Measurements from ENCODE around the gene MYOZ1. TPM values are rescaled to one million over a fixed set of nuclear protein-coding genes. Genes with fewer than 3 reads are reported as not detected.

MYOZ1 gene
- total RNA-seq, 4 donors from 2014 or later: 0.42 to 3.9 (median 1.4) TPM

DNA sequence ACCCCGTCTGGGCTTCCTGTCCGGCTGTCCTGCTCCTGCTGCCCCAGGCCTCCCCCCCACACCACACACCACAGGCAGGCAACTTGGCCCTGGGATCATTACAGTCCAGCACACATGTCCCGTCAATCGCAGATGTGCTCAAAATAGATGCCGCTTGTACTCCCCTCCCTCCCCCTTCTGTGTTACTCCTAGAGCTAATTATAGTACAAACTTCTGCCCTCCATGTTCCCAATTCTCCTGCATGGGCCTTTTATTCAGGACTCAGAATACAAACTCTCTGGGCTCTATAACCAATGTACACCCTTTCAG is 14.7 kb upstream of the MYOZ1 start, which contains the start of gene SYNPO2L:
Gene SYNPO2L, minus strand, starts transcription at position 40 of the 309 bp plus-strand sequence. CDS start 107 bp downstream, outside the sequence.
- Histone ChIP-seq H3K27me3 (no peaks in the 10 kb centered on the region), H3K4me3 (no peak within 1 kb of the TSS), H3K36me3 (no peaks in the 10 kb centered on the region), H3K9me3 (no peaks in the 10 kb centered on the region), H3K27ac (peak within 1 kb of the TSS in 2 of 4 donors; percentile 6 to 65), H3K4me1 (peaks cover 0 to 11% (median 0%) of the 10 kb centered on the region in 4 donors)
- TF ChIP-seq, protein P1, sequence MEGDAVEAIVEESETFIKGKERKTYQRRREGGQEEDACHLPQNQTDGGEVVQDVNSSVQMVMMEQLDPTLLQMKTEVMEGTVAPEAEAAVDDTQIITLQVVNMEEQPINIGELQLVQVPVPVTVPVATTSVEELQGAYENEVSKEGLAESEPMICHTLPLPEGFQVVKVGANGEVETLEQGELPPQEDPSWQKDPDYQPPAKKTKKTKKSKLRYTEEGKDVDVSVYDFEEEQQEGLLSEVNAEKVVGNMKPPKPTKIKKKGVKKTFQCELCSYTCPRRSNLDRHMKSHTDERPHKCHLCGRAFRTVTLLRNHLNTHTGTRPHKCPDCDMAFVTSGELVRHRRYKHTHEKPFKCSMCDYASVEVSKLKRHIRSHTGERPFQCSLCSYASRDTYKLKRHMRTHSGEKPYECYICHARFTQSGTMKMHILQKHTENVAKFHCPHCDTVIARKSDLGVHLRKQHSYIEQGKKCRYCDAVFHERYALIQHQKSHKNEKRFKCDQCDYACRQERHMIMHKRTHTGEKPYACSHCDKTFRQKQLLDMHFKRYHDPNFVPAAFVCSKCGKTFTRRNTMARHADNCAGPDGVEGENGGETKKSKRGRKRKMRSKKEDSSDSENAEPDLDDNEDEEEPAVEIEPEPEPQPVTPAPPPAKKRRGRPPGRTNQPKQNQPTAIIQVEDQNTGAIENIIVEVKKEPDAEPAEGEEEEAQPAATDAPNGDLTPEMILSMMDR (IDR thresholded peaks at IDR 0.05): no peak
- TF ChIP-seq POLR2A (IDR thresholded peaks at IDR 0.05): no peak
- TF ChIP-seq EP300 (IDR thresholded peaks at IDR 0.05): no peak
- DNase-seq (ENCODE audit: low spot score in 2 of 2): no peak
- WGBS, 2 donors: 52 to 56% methylated on average over 5 of the region's 5 CpGs

DNA sequence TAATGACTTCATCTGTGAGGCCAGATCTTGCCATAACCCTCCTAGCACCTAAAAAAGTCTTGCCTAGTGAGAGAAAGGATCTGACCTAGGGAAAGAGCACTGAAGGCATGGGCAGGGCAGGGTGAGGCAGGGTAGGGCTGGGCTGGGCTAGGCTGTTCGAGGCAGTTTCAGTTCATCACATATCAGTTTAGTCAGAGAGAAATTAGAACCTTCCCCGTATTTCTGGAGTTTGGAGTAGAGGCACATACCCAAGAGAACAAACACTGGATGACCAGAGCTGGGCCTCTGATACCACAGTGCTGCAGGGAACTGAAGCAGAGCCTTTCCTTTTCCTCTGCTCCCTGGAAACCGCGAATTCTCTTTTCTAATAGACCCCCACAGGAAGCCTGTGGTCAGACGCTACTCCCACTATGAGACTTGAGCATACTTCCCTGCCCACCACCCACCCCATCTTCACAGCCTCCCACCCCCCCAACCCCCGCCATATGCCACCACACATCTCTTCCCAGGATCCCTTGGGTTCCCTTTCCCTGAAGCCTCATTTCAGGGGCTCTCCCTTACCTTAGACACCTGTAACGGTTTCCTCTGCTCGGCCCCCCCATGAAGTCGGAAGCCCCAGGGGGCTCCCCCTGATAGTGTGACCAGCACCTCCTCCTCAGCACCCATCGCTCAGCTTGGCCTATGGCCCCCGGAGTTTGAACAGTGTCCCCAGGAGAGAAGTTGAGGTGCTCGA is 14.1 kb upstream of the MYOZ1 start:
- Histone ChIP-seq H3K36me3 (no peaks in the 10 kb centered on the region), H3K9me3 (no peaks in the 10 kb centered on the region), H3K27me3 (no peaks in the 10 kb centered on the region), H3K4me3 (no peak overlapping the region), H3K4me1 (peaks cover 0 to 11% (median 0%) of the 10 kb centered on the region in 4 donors), H3K27ac (peak overlapping the region in 2 of 4 donors; percentile 6 to 65)
- TF ChIP-seq EP300 (IDR thresholded peaks at IDR 0.05): no peak
- TF ChIP-seq POLR2A (IDR thresholded peaks at IDR 0.05): no peak
- TF ChIP-seq, protein P1 (IDR thresholded peaks at IDR 0.05): no peak
- 76 to 83% methylated on average over 12 of the region's 12 CpGs for WGBS, 2 donors
- no peak for DNase-seq (ENCODE audit: low spot score in 2 of 2)

DNA sequence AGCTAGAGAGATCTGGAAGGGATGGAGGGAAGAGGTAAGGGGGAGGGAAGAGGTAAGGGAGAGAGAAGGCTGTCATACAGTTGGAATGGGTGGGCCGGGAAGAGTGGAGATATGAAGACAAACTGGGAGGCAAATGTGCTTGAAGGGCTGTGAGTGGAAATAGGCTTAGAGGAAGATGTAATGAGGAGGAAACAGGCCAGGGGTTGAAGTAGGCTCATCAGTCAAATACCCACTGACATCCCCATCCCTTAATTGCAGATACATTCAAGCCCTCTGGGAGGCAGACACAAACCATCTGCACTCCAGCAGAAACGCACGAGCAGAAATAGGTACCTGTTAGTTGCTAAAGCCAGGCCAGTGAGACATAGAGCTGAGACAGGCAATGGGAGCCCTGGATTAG is 12.4 kb upstream of the MYOZ1 start:
- Histone ChIP-seq H3K36me3 (no peaks in the 10 kb centered on the region), H3K27ac (no peak overlapping the region), H3K4me3 (no peak overlapping the region), H3K9me3 (no peaks in the 10 kb centered on the region), H3K27me3 (no peaks in the 10 kb centered on the region), H3K4me1 (peaks cover 0 to 15% (median under 1%) of the 10 kb centered on the region in 4 donors)
- 77 to 81% methylated on average over 3 of the region's 3 CpGs for WGBS, 2 donors
- TF ChIP-seq EP300 (IDR thresholded peaks at IDR 0.05) (no peak), POLR2A (IDR thresholded peaks at IDR 0.05) (no peak)
- TF ChIP-seq, protein P1 (IDR thresholded peaks at IDR 0.05): no peak
- DNase-seq (ENCODE audit: low spot score in 2 of 2): no peak

DNA sequence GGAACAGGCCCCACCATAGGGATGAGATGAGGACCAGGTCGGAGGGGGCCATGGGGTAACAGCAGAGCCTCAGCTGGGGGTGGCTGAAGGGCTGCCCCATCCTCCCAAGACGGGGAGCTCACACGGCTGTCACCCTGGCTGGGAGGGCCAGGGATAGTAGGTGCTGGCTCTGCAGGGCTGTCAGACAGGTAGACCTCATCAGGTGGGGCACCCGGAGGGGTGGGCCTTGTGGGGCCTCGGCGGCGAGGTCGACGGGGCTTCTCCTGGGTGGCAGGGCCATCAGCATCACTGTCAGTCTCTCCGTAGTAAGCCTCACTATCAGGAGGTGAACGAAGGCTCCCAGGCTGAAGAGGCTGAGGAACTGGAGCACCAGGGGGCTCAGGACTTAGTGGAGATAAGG is 11.9 kb upstream of the MYOZ1 start:
- H3K4me3 ChIP-seq: no peak overlapping the region
- H3K36me3 ChIP-seq: no peaks in the 10 kb centered on the region
- no peak overlapping the region for H3K27ac ChIP-seq
- H3K9me3 ChIP-seq: no peaks in the 10 kb centered on the region
- no peaks in the 10 kb centered on the region for H3K27me3 ChIP-seq
- peaks cover 0 to 20% (median 3%) of the 10 kb centered on the region in 4 donors for H3K4me1 ChIP-seq
- DNase-seq (ENCODE audit: low spot score in 2 of 2): no peak
- TF ChIP-seq, protein P1 (IDR thresholded peaks at IDR 0.05): no peak
- TF ChIP-seq EP300 (IDR thresholded peaks at IDR 0.05) (no peak), POLR2A (IDR thresholded peaks at IDR 0.05) (no peak)
- 88 to 92% methylated on average over 10 to 11 of the region's 11 CpGs for WGBS, 2 donors

DNA sequence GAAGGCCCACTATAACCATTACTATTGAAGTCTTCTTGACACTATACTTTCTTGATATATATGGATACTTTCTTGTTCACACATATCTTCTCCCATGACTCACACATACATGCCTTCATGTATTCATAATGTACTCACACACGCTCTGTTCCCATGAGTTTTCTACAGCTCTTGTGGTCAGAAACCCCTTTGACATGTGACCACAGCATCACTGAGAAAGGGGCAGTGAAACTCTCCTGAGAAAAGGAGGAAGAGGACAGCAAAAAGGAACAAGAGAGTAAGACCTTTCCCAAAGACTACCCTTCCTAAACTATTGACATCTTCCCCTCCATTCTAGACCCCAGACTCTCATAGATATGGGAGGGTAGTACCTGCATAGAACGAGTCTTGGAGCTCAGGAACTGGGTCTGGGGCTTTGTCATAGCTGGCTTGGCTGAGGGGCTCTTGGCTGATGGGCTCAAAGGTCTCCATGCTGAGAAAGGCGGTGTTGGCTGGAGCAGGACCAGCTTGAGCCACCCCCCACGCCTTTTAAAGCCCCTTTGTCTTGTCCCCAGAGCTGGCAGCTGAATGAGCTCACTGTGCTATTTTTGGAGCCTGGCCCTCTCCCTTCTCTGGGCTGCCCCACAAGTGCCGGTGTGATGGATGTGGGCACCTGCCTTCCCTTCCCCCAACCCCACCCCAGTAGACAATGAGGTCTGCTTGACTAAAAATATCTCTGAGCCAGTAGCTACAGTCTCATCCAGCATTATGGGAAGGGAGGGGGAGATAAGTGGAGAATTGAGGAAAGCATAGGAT is 9.5 kb upstream of the MYOZ1 start:
- WGBS, 2 donors: 41 to 55% methylated on average over 5 of the region's 5 CpGs
- no peak for DNase-seq (ENCODE audit: low spot score in 2 of 2)
- Histone ChIP-seq H3K4me3 (no peak overlapping the region), H3K36me3 (no peaks in the 10 kb centered on the region), H3K4me1 (peaks cover 0 to 29% (median 11%) of the 10 kb centered on the region in 4 donors), H3K27me3 (no peaks in the 10 kb centered on the region), H3K27ac (no peak overlapping the region), H3K9me3 (no peaks in the 10 kb centered on the region)
- TF ChIP-seq EP300 (IDR thresholded peaks at IDR 0.05): no peak
- TF ChIP-seq, protein P1 (IDR thresholded peaks at IDR 0.05): no peak
- no peak for TF ChIP-seq POLR2A (IDR thresholded peaks at IDR 0.05)

Measured in tibial nerve (tissue), 4 donors.